HEK293T (cell line): ENCODE results near the gene MRPL1.

Experiments
- ARNT ChIP-seq: fragments of 450-650 bp; IDR thresholded peaks from 2 replicates; pipeline ENCODE4 v1.6.1; 2017; ENCODE audit warnings: mild to moderate bottlenecking
- BHLHE40 ChIP-seq: fragments of 450-650 bp; IDR thresholded peaks from 2 replicates; pipeline ENCODE4 v1.6.1; 2016; ENCODE audit warnings: mild to moderate bottlenecking, moderate library complexity, borderline replicate concordance
- ELF4 ChIP-seq: fragments of 450-650 bp; IDR thresholded peaks from 2 replicates; pipeline ENCODE4 v1.6.1; 2017; ENCODE audit warnings: antibody characterized with exemption
- FOXK2 ChIP-seq: fragments of 450-650 bp; IDR thresholded peaks from 2 replicates; pipeline ENCODE4 v1.6.1; 2016; ENCODE audit warnings: mild to moderate bottlenecking
- FOXM1 ChIP-seq: fragments of 450-650 bp; IDR thresholded peaks from 2 replicates; pipeline ENCODE4 v1.6.1; 2017; ENCODE audit warnings: mild to moderate bottlenecking, borderline replicate concordance
- HDGF ChIP-seq: fragments of 450-650 bp; IDR thresholded peaks from 2 replicates; pipeline ENCODE4 v1.6.1; 2017; ENCODE audit warnings: antibody characterized with exemption, borderline replicate concordance
- LEF1 ChIP-seq: fragments of 450-650 bp; IDR thresholded peaks from 2 replicates; pipeline ENCODE4 v1.6.1; 2017; ENCODE audit warnings: mild to moderate bottlenecking, borderline replicate concordance
- PKNOX1 ChIP-seq: fragments of 450-650 bp; IDR thresholded peaks from 2 replicates; pipeline ENCODE4 v1.6.1; 2016
- SP1 ChIP-seq: fragments of 450-650 bp; IDR thresholded peaks from 2 replicates; pipeline ENCODE4 v1.6.1; 2017
- SUZ12 ChIP-seq: fragments of 450-650 bp; IDR thresholded peaks from 2 replicates; pipeline ENCODE4 v1.6.1; 2016; ENCODE audit warnings: mild to moderate bottlenecking
- ZNF384 ChIP-seq: fragments of 450-650 bp; IDR thresholded peaks from 2 replicates; pipeline ENCODE4 v1.6.1; 2016

GRCh38 chr4:77956917-77957316, 94.3 kb downstream of the MRPL1 start:
- TF ChIP-seq FOXK2 (no peak), PKNOX1 (no peak), ELF4 (no peak), SP1 (no peak), ZNF384 (no peak), HDGF (no peak), FOXM1 (no peak), LEF1 (no peak), BHLHE40 (no peak), ARNT (no peak), SUZ12 (no peak)
